Astrocyte (in vitro differentiated cells and primary cell): ENCODE data around the gene ORC3. TPM values are rescaled to one million over a fixed set of nuclear protein-coding genes. Genes with fewer than 3 reads are reported as not detected.
"Not testable (repeated sequence)": the region's sequence is repeated elsewhere in the genome, so short reads cannot be mapped to it uniquely, and the experiment has no call there.

Source experiments
- DNase-seq: peaks from one replicate; pipeline ENCODE4 v3.0.0-alpha.2; 2010; ENCODE audit warnings: low read depth
- FAIRE-seq: peaks from 2 replicates; lab custom pipeline; 2011; peaks lifted over from hg19 to GRCh38; lab: Jason Lieb, UNC
- H2AFZ ChIP-seq: 2 replicates; pipeline ENCODE4 v1.6.0; 2012; ENCODE audit warnings: low read depth, low read length, inconsistent platforms
- H3K27ac ChIP-seq: 2 replicates; pipeline ENCODE4 v1.5.1; 2011; ENCODE audit warnings: low read depth, low read length, inconsistent platforms
- H3K27me3 ChIP-seq: 2 replicates; pipeline ENCODE4 v1.6.0; 2011; ENCODE audit warnings: low read length, inconsistent platforms; ENCODE audit not compliant: insufficient read depth
- H3K36me3 ChIP-seq: 2 replicates; pipeline ENCODE4 v1.5.1; 2011; ENCODE audit warnings: low read length, inconsistent platforms; ENCODE audit not compliant: insufficient read depth
- H3K4me1 ChIP-seq: 2 replicates; pipeline ENCODE4 v1.5.1; 2011; ENCODE audit warnings: low read length, inconsistent platforms; ENCODE audit not compliant: insufficient read depth
- H3K4me2 ChIP-seq: 2 replicates; pipeline ENCODE4 v1.6.0; 2012; ENCODE audit warnings: low read length, inconsistent platforms
- H3K4me3 ChIP-seq: 2 replicates; pipeline ENCODE4 v1.5.1; 2011; ENCODE audit warnings: low read depth, mild to moderate bottlenecking, low read length, inconsistent platforms; ENCODE audit not compliant: insufficient read depth
- H3K79me2 ChIP-seq: 2 replicates; pipeline ENCODE4 v1.6.0; 2012; ENCODE audit warnings: mild to moderate bottlenecking, low read length, inconsistent platforms; ENCODE audit not compliant: insufficient read depth
- H3K9ac ChIP-seq: 2 replicates; pipeline ENCODE4 v1.6.0; 2012; ENCODE audit warnings: mild to moderate bottlenecking, low read length, inconsistent platforms
- H3K9me3 ChIP-seq: 2 replicates; pipeline ENCODE4 v1.5.1; 2012; ENCODE audit warnings: low read depth, mild to moderate bottlenecking, low read length, inconsistent platforms; ENCODE audit not compliant: insufficient read depth
- H4K20me1 ChIP-seq: 2 replicates; pipeline ENCODE4 v1.6.0; 2012; ENCODE audit warnings: low read length, inconsistent platforms; ENCODE audit not compliant: insufficient read depth
- H3K27ac Mint-ChIP-seq: one replicate; pipeline ENCODE4 v1.8.0; 2021; ENCODE audit warnings: mild to moderate bottlenecking, mixed read lengths; ENCODE audit not compliant: unreplicated experiment
- H3K27me3 Mint-ChIP-seq: one replicate; pipeline ENCODE4 v1.8.0; 2021; ENCODE audit warnings: low read depth, mixed read lengths; ENCODE audit not compliant: unreplicated experiment
- H3K36me3 Mint-ChIP-seq: one replicate; pipeline ENCODE4 v1.8.0; 2021; ENCODE audit warnings: low read depth, mixed read lengths; ENCODE audit not compliant: unreplicated experiment
- H3K4me1 Mint-ChIP-seq: one replicate; pipeline ENCODE4 v1.8.0; 2021; ENCODE audit warnings: low read depth, mixed read lengths; ENCODE audit not compliant: unreplicated experiment
- H3K4me3 Mint-ChIP-seq: one replicate; pipeline ENCODE4 v1.8.0; 2021; ENCODE audit warnings: mild to moderate bottlenecking, moderate library complexity, mixed read lengths; ENCODE audit not compliant: unreplicated experiment
- H3K9me3 Mint-ChIP-seq: one replicate; pipeline ENCODE4 v1.8.0; 2021; ENCODE audit warnings: mild to moderate bottlenecking, mixed read lengths; ENCODE audit not compliant: unreplicated experiment
- EZH2 ChIP-seq: IDR thresholded peaks from 2 replicates; pipeline ENCODE4 v1.6.1; 2012; ENCODE audit warnings: mild to moderate bottlenecking, low read length, inconsistent platforms; ENCODE audit not compliant: insufficient read depth
- total RNA-seq: library from RNA; stranded (reverse); gene quantifications from 2 replicates; pipeline ENCODE4 v1.2.1, GENCODE V29; 2021
- TF ChIP-seq, protein P1 (sequence below): IDR thresholded peaks from 2 replicates; pipeline ENCODE4 v1.5.1; 2011; ENCODE audit warnings: low read depth, mild to moderate bottlenecking, inconsistent platforms, low read length, moderate library complexity; ENCODE audit not compliant: insufficient read depth

ORC3 gene
- total RNA-seq, 1 donor from 2014 or later: 23.1 TPM

DNA sequence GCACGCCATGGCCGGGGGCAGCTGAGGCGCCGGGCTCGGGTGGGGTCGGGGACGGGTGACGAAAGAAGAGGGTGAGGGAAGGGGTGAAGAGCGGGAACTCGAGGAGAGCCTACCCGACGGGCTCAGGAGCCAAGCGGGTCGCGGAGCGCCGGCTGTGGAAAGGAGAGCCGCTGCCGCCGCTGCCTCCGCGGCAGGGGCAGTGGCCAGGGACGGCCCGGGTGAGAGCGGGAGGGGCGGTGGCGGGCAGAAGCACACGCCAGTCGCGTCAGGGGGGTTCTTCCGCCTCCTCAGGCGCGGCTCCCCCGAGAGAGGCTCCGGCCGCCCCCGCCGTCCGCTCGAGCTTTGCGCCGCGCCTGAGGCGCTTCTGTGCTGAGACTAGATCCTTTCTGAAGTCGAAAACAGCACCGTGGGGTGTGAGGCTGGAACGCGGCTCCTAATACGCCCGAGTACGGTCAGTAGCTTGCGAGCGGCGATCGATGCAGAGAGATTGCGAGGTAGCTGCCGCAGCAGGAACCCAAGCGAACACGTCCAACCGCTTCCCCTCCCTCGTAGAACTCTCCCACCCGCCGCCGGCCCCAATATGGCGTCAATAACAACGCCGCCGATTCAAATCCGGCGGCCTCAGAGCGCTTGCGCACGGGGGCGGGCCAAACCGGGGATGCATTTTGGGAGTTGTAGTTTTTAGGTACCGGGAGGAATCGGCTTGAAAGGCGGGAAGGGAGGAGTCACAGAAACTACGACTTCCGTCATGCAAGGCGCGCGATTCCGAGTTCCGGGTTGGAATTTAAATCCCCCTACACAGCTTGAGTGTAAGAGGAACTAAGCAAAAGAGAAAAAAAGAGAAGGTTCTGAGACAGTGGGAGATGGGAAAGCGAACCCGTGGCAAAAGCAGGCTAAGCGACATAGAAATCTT is 112.0 kb downstream of the ORC3 start, which contains the start of gene AKIRIN2:
TSS of gene AKIRIN2 (minus strand) at position 558 of the 913 bp plus-strand sequence. CDS start at position 9, 549 bp downstream.
- Histone ChIP-seq H3K4me2 (peak within 1 kb of the TSS; percentile 90), H3K9me3 (no peaks in the 10 kb centered on the region), H3K27ac (peak within 1 kb of the TSS; percentile 94), H3K4me1 (peaks cover 20% of the 10 kb centered on the region), H3K27me3 (no peaks in the 10 kb centered on the region), H3K79me2 (peaks cover 51% of the 10 kb centered on the region), H3K36me3 (no peaks in the 10 kb centered on the region), H4K20me1 (peaks cover 43% of the 10 kb centered on the region), H3K9ac (peak within 1 kb of the TSS; percentile 96), H3K4me3 (peak within 1 kb of the TSS; percentile 89), H2AFZ (peak within 1 kb of the TSS; percentile 82)
- Mint-ChIP-seq H3K27ac (peak within 1 kb of the TSS; percentile 97), H3K36me3 (no peaks in the 10 kb centered on the region), H3K4me3 (peak within 1 kb of the TSS; percentile 99), H3K27me3 (no peaks in the 10 kb centered on the region), H3K4me1 (peaks cover 10% of the 10 kb centered on the region), H3K9me3 (no peaks in the 10 kb centered on the region)
- TF ChIP-seq, protein P1, sequence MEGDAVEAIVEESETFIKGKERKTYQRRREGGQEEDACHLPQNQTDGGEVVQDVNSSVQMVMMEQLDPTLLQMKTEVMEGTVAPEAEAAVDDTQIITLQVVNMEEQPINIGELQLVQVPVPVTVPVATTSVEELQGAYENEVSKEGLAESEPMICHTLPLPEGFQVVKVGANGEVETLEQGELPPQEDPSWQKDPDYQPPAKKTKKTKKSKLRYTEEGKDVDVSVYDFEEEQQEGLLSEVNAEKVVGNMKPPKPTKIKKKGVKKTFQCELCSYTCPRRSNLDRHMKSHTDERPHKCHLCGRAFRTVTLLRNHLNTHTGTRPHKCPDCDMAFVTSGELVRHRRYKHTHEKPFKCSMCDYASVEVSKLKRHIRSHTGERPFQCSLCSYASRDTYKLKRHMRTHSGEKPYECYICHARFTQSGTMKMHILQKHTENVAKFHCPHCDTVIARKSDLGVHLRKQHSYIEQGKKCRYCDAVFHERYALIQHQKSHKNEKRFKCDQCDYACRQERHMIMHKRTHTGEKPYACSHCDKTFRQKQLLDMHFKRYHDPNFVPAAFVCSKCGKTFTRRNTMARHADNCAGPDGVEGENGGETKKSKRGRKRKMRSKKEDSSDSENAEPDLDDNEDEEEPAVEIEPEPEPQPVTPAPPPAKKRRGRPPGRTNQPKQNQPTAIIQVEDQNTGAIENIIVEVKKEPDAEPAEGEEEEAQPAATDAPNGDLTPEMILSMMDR: no peak
- no peak for TF ChIP-seq EZH2
- peak; percentile 98 for DNase-seq
- peak; percentile 9 for FAIRE-seq

DNA sequence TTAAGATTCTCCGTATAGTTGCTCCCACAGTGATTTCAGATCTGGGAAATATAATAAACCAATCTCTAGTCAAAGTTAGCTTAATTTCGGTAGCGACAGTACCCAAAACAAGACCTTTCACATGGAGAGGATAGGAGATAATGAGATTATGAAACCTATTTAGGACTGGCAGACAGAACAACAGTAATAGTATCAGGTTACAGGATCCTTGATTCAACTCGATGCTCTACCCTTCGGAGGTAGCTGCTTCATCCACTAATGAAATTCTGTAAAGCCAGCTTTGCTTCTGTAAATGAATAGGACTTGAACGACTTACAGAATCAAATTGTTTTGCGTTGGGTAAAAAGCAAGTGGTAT is 112.6 kb downstream of the ORC3 start:
- H3K4me2 ChIP-seq: peak overlapping the region; percentile 90

DNA sequence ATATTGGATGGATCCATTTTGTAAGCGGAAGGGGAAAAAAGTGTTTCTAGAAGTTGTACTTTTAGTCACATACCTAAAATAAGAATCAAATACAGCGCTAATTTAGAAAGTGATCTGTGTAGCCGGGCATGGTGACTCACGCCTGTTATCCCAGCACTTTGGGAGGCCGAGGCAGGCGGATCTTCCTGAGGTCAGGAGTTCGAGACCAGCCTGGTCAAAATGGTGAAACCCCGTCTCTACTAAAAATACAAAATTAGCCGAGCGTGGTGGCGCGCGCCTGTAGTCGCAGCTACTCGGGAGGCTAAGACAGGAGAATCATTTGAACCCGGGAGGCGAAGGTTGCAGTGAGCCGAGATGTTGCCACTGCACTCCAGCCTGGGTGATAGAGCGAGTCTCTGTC is 113.1 kb downstream of the ORC3 start:
- Histone ChIP-seq H2AFZ (peak overlapping the region; percentile 82), H3K4me3 (peak overlapping the region; percentile 79), H3K9ac (peak overlapping the region; percentile 87), H3K27ac (peak overlapping the region; percentile 79), H4K20me1 (peaks cover 32% of the 10 kb centered on the region), H3K4me2 (peak overlapping the region; percentile 90), H3K79me2 (peaks cover 40% of the 10 kb centered on the region)
- DNase-seq, H3K4me1 ChIP-seq, H3K4me1 Mint-ChIP-seq, FAIRE-seq, H3K9me3 ChIP-seq, H3K27me3 Mint-ChIP-seq, H3K36me3 ChIP-seq, H3K36me3 Mint-ChIP-seq, H3K9me3 Mint-ChIP-seq, H3K27me3 ChIP-seq: not testable (repeated sequence)
- Mint-ChIP-seq H3K27ac (peak overlapping the region; percentile 97), H3K4me3 (peak overlapping the region; percentile 99)

More for the DNA sequence above, 112.6 kb downstream of the ORC3 start:
- H3K36me3 ChIP-seq: no peaks in the 10 kb centered on the region
- peaks cover 14% of the 10 kb centered on the region for H3K4me1 ChIP-seq
- peak overlapping the region; percentile 87 for H3K9ac ChIP-seq
- H3K4me3 Mint-ChIP-seq: peak overlapping the region; percentile 99
- DNase-seq (peak; percentile 75), FAIRE-seq (no peak)
- H3K27ac ChIP-seq: peak overlapping the region; percentile 79
- no peaks in the 10 kb centered on the region for H3K36me3 Mint-ChIP-seq
- H3K27ac Mint-ChIP-seq: peak overlapping the region; percentile 97
- no peaks in the 10 kb centered on the region for H3K27me3 Mint-ChIP-seq
- H4K20me1 ChIP-seq: peaks cover 37% of the 10 kb centered on the region
- no peaks in the 10 kb centered on the region for H3K27me3 ChIP-seq
- H3K9me3 ChIP-seq: no peaks in the 10 kb centered on the region
- H2AFZ ChIP-seq: peak overlapping the region; percentile 82
- peaks cover 10% of the 10 kb centered on the region for H3K4me1 Mint-ChIP-seq
- peak overlapping the region; percentile 79 for H3K4me3 ChIP-seq
- TF ChIP-seq, protein P1: no peak
- no peak for TF ChIP-seq EZH2
- no peaks in the 10 kb centered on the region for H3K9me3 Mint-ChIP-seq
- peaks cover 45% of the 10 kb centered on the region for H3K79me2 ChIP-seq
